HUES6 (cell line): ENCODE results near the gene BAD.
"Not testable (repeated sequence)": the region's sequence is repeated elsewhere in the genome, so short reads cannot be mapped to it uniquely, and the experiment has no call there.

Source experiments
- H3K27ac ChIP-seq: 2 replicates; pipeline ENCODE4 v1.7.0; 2013; ENCODE audit warnings: low read depth, mild to moderate bottlenecking, low read length, inconsistent platforms
- H3K27me3 ChIP-seq: 2 replicates; pipeline ENCODE4 v1.6.1; 2013; ENCODE audit warnings: low read length; ENCODE audit not compliant: control insufficient read depth, insufficient read depth
- H3K36me3 ChIP-seq: 2 replicates; pipeline ENCODE4 v1.6.1; 2013; ENCODE audit warnings: low read length; ENCODE audit not compliant: control insufficient read depth, insufficient read depth
- H3K4me1 ChIP-seq: 2 replicates; pipeline ENCODE4 v1.6.1; 2013; ENCODE audit warnings: low read length; ENCODE audit not compliant: control insufficient read depth, insufficient read depth
- H3K4me3 ChIP-seq: 2 replicates; pipeline ENCODE4 v1.5.1; 2013; ENCODE audit warnings: low read depth, low read length
- H3K9ac ChIP-seq: one replicate; pipeline ENCODE4 v1.6.1; 2013; ENCODE audit warnings: mild to moderate bottlenecking, low read length
- H3K9me3 ChIP-seq: 2 replicates; pipeline ENCODE4 v1.6.1; 2013; ENCODE audit warnings: low read depth, low read length; ENCODE audit not compliant: control insufficient read depth, insufficient read depth

Gene BAD

GRCh38 chr11:64314146-64314804 is 29.8 kb upstream of the BAD start:
- no peak overlapping the region for H3K9ac ChIP-seq
- H3K4me1 ChIP-seq, result peaks cover 5% of the 10 kb centered on the region
- no peaks in the 10 kb centered on the region for H3K9me3 ChIP-seq
- H3K27me3 ChIP-seq, result no peaks in the 10 kb centered on the region
- no peak overlapping the region for H3K4me3 ChIP-seq
- no peak overlapping the region for H3K27ac ChIP-seq
- H3K36me3 ChIP-seq, result peaks cover 35% of the 10 kb centered on the region

GRCh38 chr11:64313491-64314145 is 29.2 kb upstream of the BAD start:
- Histone ChIP-seq H3K9me3 (no peaks in the 10 kb centered on the region), H3K27me3 (no peaks in the 10 kb centered on the region), H3K4me3 (no peak overlapping the region), H3K27ac (no peak overlapping the region), H3K4me1 (no peaks in the 10 kb centered on the region), H3K9ac (no peak overlapping the region), H3K36me3 (peaks cover 35% of the 10 kb centered on the region)

GRCh38 chr11:64312947-64313346 is 28.5 kb upstream of the BAD start:
- peaks cover 36% of the 10 kb centered on the region for H3K36me3 ChIP-seq
- no peak overlapping the region for H3K9ac ChIP-seq
- H3K27me3 ChIP-seq, result no peaks in the 10 kb centered on the region
- no peak overlapping the region for H3K4me3 ChIP-seq
- no peaks in the 10 kb centered on the region for H3K9me3 ChIP-seq
- no peak overlapping the region for H3K27ac ChIP-seq
- H3K4me1 ChIP-seq, result no peaks in the 10 kb centered on the region

GRCh38 chr11:64307795-64308194 is 23.3 kb upstream of the BAD start:
- H3K9me3 ChIP-seq, H3K27me3 ChIP-seq, H3K4me3 ChIP-seq, H3K27ac ChIP-seq, H3K9ac ChIP-seq: not testable (repeated sequence)
- H3K4me1 ChIP-seq, result peaks cover 13% of the 10 kb centered on the region
- peaks cover 12% of the 10 kb centered on the region for H3K36me3 ChIP-seq

- Histone ChIP-seq H3K4me3 (peak overlapping the region; percentile 97), H3K36me3 (peaks cover 8% of the 10 kb centered on the region; the same call in 1 of the 2 replicates), H3K27ac (0 out of 2 replicates have a peak overlapping the region, but pooled peaks have one; percentile 57), H3K4me1 (peaks cover 13% of the 10 kb centered on the region), H3K9ac (peak overlapping the region; percentile 82), H3K27me3 (no peaks in the 10 kb centered on the region), H3K9me3 (no peaks in the 10 kb centered on the region)
Measured at GRCh38 chr11:64306876-64307622, 22.6 kb upstream of the BAD start.

- peaks cover 5% of the 10 kb centered on the region for H3K27me3 ChIP-seq
- peak overlapping the region; percentile 97 for H3K4me3 ChIP-seq
- H3K27ac ChIP-seq, result peak overlapping the region; percentile 57; the same call in 1 of the 2 replicates
- H3K36me3 ChIP-seq, result peaks cover 8% of the 10 kb centered on the region; the same call in 1 of the 2 replicates
- H3K9me3 ChIP-seq, result no peaks in the 10 kb centered on the region
- H3K4me1 ChIP-seq, result peaks cover 13% of the 10 kb centered on the region
- peak overlapping the region; percentile 82 for H3K9ac ChIP-seq
Measured at GRCh38 chr11:64306563-64306875, 22.1 kb upstream of the BAD start.

GRCh38 chr11:64305691-64306562 is 21.5 kb upstream of the BAD start:
- peaks cover 6% of the 10 kb centered on the region; the same call in 1 of the 2 replicates for H3K36me3 ChIP-seq
- H3K4me3 ChIP-seq, result peak overlapping the region; percentile 97
- peaks cover 8% of the 10 kb centered on the region for H3K27me3 ChIP-seq
- H3K4me1 ChIP-seq, result peaks cover 13% of the 10 kb centered on the region
- H3K9ac ChIP-seq, result peak overlapping the region; percentile 82
- no peaks in the 10 kb centered on the region for H3K9me3 ChIP-seq
- H3K27ac ChIP-seq, result peak overlapping the region; percentile 57; the same call in 1 of the 2 replicates

- H3K4me1 ChIP-seq, result peaks cover 17% of the 10 kb centered on the region
- H3K36me3 ChIP-seq, result peaks cover 5% of the 10 kb centered on the region; the same call in 1 of the 2 replicates
- H3K9ac ChIP-seq, result peak within 1 kb of the TSS; percentile 91
- peak within 1 kb of the TSS; percentile 90 for H3K27ac ChIP-seq
- H3K9me3 ChIP-seq, result no peaks in the 10 kb centered on the region
- peak within 1 kb of the TSS; percentile 97 for H3K4me3 ChIP-seq
- peaks cover 16% of the 10 kb centered on the region for H3K27me3 ChIP-seq
Measured at GRCh38 chr11:64305075-64305690, 20.7 kb upstream of the BAD start, which contains the start of gene ESRRA. Gene ESRRA, plus strand, starts transcription at chr11:64305524. Its CDS starts 1,656 bp downstream, at chr11:64307180.

- H3K4me3 ChIP-seq, result peak overlapping the region; percentile 70
- no peaks in the 10 kb centered on the region for H3K9me3 ChIP-seq
- H3K27ac ChIP-seq, result peak overlapping the region; percentile 90
- peaks cover 23% of the 10 kb centered on the region for H3K27me3 ChIP-seq
- H3K9ac ChIP-seq, result peak overlapping the region; percentile 91
- H3K36me3 ChIP-seq, result peaks cover 5% of the 10 kb centered on the region; the same call in 1 of the 2 replicates
- H3K4me1 ChIP-seq, result peaks cover 24% of the 10 kb centered on the region
Measured at GRCh38 chr11:64304316-64305072, 20.0 kb upstream of the BAD start.

- Histone ChIP-seq H3K4me1 (peaks cover 24% of the 10 kb centered on the region), H3K36me3 (peaks cover 5% of the 10 kb centered on the region; the same call in 1 of the 2 replicates), H3K4me3 (peak overlapping the region; percentile 70), H3K27ac (no peak overlapping the region), H3K27me3 (peaks cover 28% of the 10 kb centered on the region), H3K9ac (no peak overlapping the region), H3K9me3 (no peaks in the 10 kb centered on the region)
Measured at GRCh38 chr11:64304032-64304315, 19.5 kb upstream of the BAD start.
